ENCODE results near the gene PLD4. TPM values are rescaled to one million over a fixed set of nuclear protein-coding genes. Genes with fewer than 3 reads are reported as not detected.

Gene PLD4
- total RNA-seq, 6 experiments from 2014 or later: 0.12 to 0.49 (median 0.33) TPM; not detected in 2

DNA sequence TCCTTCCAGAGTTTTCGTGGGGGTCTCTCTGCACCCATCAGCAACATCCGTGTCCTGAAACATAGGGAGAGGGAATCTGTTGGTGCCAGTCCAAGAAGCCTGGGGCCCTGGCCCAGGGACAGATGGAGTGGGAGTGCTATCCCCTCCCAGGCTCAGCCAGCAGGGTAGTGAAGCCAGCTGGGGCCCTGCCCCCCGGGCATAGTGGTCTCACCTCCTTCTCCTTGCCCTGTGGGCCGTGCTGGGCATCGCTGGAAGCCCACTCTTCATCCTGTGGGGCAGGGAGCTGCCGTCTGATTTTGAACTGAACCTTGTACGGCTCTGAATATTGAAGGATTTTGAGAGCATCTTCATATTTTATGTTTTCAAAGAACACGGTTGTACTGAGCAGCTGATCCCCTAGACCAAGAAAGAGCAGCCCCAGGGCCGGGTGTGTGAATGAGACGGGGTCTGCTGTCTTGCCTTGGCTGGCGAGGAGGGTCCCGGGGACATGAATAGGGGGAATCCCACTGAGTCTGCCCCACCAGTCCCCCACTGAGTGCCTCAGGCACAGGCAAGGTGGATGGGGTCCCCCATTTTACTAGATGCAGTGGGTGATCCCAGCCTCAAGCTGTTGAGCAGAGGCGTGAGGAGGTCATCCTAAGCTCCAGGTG lies 30.2 kb downstream of the PLD4 start:
- no peaks in the 10 kb centered on the region for H3K9me3 ChIP-seq
- peak in 1 of 4 donors; percentile 23 for ATAC-seq
- no peaks in the 10 kb centered on the region for H3K4me1 ChIP-seq
- peak in 1 of 3 donors; percentile 10 for DNase-seq
- intact Hi-C loops (cut with DNase I): no loop called here
- TF ChIP-seq, protein P1, sequence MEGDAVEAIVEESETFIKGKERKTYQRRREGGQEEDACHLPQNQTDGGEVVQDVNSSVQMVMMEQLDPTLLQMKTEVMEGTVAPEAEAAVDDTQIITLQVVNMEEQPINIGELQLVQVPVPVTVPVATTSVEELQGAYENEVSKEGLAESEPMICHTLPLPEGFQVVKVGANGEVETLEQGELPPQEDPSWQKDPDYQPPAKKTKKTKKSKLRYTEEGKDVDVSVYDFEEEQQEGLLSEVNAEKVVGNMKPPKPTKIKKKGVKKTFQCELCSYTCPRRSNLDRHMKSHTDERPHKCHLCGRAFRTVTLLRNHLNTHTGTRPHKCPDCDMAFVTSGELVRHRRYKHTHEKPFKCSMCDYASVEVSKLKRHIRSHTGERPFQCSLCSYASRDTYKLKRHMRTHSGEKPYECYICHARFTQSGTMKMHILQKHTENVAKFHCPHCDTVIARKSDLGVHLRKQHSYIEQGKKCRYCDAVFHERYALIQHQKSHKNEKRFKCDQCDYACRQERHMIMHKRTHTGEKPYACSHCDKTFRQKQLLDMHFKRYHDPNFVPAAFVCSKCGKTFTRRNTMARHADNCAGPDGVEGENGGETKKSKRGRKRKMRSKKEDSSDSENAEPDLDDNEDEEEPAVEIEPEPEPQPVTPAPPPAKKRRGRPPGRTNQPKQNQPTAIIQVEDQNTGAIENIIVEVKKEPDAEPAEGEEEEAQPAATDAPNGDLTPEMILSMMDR (IDR thresholded peaks at IDR 0.05): no peak
- TF ChIP-seq POLR2A (IDR thresholded peaks at IDR 0.05): no peak
- WGBS (ENCODE audit: insufficient coverage, low coverage, low lambda C conversion rate, missing lambda C conversion rate): 47% methylated on average over 3 of the region's 13 CpGs
- no peaks in the 10 kb centered on the region for H3K36me3 ChIP-seq
- H3K27me3 ChIP-seq: peaks cover 0 to 8% of the 10 kb centered on the region in 2 donors
- H3K27ac ChIP-seq: no peak overlapping the region
- H3K4me3 ChIP-seq: no peak overlapping the region

GRCh38 chr14:104955396-104955770 lies 30.7 kb downstream of the PLD4 start:
- TF ChIP-seq POLR2A (IDR thresholded peaks at IDR 0.05): no peak
- TF ChIP-seq, protein P1 (IDR thresholded peaks at IDR 0.05): no peak
- no peak overlapping the region for H3K4me3 ChIP-seq
- intact Hi-C loops (cut with DNase I): no loop called here
- WGBS (ENCODE audit: insufficient coverage, low coverage, low lambda C conversion rate, missing lambda C conversion rate): no CpG with 5 or more reads among the region's 3 CpGs
- no peak overlapping the region for H3K27ac ChIP-seq
- DNase-seq (no peak), ATAC-seq (no peak)
- H3K36me3 ChIP-seq: no peaks in the 10 kb centered on the region
- no peaks in the 10 kb centered on the region for H3K9me3 ChIP-seq
- H3K27me3 ChIP-seq: peaks cover 0 to 8% of the 10 kb centered on the region in 2 donors
- H3K4me1 ChIP-seq: no peaks in the 10 kb centered on the region

GRCh38 chr14:104956290-104956890 lies 31.7 kb downstream of the PLD4 start:
- WGBS (ENCODE audit: insufficient coverage, low coverage, low lambda C conversion rate, missing lambda C conversion rate): 75% methylated on average over 4 of the region's 14 CpGs
- ATAC-seq (no peak), DNase-seq (no peak)

DNA sequence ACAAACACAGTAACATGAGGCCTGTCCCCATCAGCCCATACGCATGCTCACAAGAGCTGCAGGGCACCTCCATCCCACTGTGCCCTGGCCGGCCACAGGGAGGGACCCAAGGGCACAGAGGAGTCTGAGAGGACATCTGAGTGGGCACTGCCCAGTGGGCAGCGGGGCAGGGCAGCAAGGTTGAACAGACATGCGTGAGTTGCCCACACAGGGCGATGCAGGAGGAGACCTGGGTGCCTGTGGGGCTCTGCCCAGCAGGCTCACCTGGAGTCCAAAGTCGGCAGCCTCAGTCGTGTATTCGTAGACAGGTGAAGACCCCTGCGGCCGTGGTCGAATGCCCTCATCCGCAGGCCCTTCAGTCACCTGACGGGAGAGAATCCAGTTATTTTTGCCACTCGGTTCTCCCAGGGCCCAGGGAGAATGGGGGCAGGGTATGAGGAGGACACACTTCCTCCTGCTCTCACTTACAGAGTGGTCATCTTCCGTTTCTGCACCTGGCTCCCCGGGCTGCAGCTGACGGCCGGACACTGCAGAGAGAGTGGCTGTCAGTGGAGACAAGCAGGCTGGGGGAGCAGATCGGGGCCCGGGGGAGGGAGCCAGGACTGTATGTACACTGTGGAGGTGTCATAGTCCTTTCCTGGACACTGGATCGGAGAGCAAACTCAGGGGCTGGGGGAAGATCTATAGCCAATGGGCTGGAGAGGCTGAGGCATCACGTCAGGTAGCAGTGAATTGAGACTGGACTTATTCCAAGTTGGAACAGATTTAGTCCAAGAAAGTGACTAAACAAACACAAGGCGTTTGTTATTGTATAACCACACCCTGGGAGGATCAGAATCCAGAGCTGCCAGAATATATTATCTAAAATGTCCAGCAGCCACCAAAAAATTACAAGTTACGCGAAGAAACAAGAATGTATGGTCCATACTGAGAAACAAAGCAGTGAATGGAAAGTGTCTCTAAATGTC lies 32.8 kb downstream of the PLD4 start:
- H3K36me3 ChIP-seq: no peaks in the 10 kb centered on the region
- TF ChIP-seq POLR2A (IDR thresholded peaks at IDR 0.05): no peak
- TF ChIP-seq, protein P1 (IDR thresholded peaks at IDR 0.05): no peak
- H3K27me3 ChIP-seq: peaks cover 0 to 8% of the 10 kb centered on the region in 2 donors
- 33% methylated on average over 12 of the region's 25 CpGs for WGBS (ENCODE audit: insufficient coverage, low coverage, low lambda C conversion rate, missing lambda C conversion rate)
- H3K9me3 ChIP-seq: no peaks in the 10 kb centered on the region
- DNase-seq: peak in 1 of 3 donors; percentile 45
- H3K4me1 ChIP-seq: no peaks in the 10 kb centered on the region
- no peak overlapping the region for H3K27ac ChIP-seq
- H3K4me3 ChIP-seq: no peak overlapping the region
- intact Hi-C loops (cut with DNase I): no loop called here
- no peak for ATAC-seq

More at GRCh38 chr14:104956290-104956890, 31.7 kb downstream of the PLD4 start:
- TF ChIP-seq, protein P1 (IDR thresholded peaks at IDR 0.05): no peak
- TF ChIP-seq POLR2A (IDR thresholded peaks at IDR 0.05): no peak
- no peaks in the 10 kb centered on the region for H3K36me3 ChIP-seq
- no peaks in the 10 kb centered on the region for H3K9me3 ChIP-seq
- no peak overlapping the region for H3K27ac ChIP-seq
- H3K4me1 ChIP-seq: no peaks in the 10 kb centered on the region
- peaks cover 0 to 8% of the 10 kb centered on the region in 2 donors for H3K27me3 ChIP-seq
- no peak overlapping the region for H3K4me3 ChIP-seq
- intact Hi-C loops (cut with DNase I): no loop called here
